Gastrocnemius medialis (tissue), 4 donors: ENCODE results near the gene PTGES2. TPM values are rescaled to one million over a fixed set of nuclear protein-coding genes. Genes with fewer than 3 reads are reported as not detected.
"Not testable (repeated sequence)": the region's sequence is repeated elsewhere in the genome, so short reads cannot be mapped to it uniquely, and the experiment has no call there.

Source experiments
- ATAC-seq, 2 donors: fragments of 150-250 bp; one replicate each; pipeline ENCODE4 v1.9.1; 2016
- DNase-seq, 2 donors: peaks; one replicate each; pipeline ENCODE4 v3.0.0-alpha.2; 2019
- H3K27ac ChIP-seq, 4 donors: fragments of 200-600 bp; sonication (generic); 1 replicate in 1 of 4; 2 replicates in 3 of 4; pipeline ENCODE4 v1.5.1; 2016 to 2018; ENCODE audit warnings: mild to moderate bottlenecking in 2 of 4, moderate library complexity in 1 of 4
- H3K27me3 ChIP-seq, 3 donors: fragments of 200-600 bp; sonication (generic) in 2 of 3; 1 replicate in 1 of 3; 2 replicates in 2 of 3; pipeline versions ENCODE4 v1.5.1 to v1.6.0; 2016 to 2019; ENCODE audit warnings: mild to moderate bottlenecking in 1 of 3, moderate library complexity in 1 of 3
- H3K36me3 ChIP-seq, 2 donors: fragments of 200-600 bp; sonication (generic) in 1 of 2; one replicate each; pipeline ENCODE4 v1.5.1; 2017 to 2018
- H3K4me1 ChIP-seq, 2 donors: fragments of 200-600 bp; sonication (generic) in 1 of 2; one replicate each; pipeline ENCODE4 v1.5.1; 2016 to 2017; ENCODE audit warnings: mild to moderate bottlenecking in 2 of 2
- H3K4me3 ChIP-seq, 4 donors: fragments of 200-600 bp; sonication (generic) in 3 of 4; 1 replicate in 1 of 4; 2 replicates in 3 of 4; pipeline ENCODE4 v1.5.1; 2016 to 2019; ENCODE audit warnings: mild to moderate bottlenecking in 2 of 4
- H3K9me3 ChIP-seq, 3 donors: fragments of 200-600 bp; sonication (generic) in 2 of 3; 1 replicate in 1 of 3; 2 replicates in 2 of 3; pipeline ENCODE4 v1.5.1; 2016 to 2019
- POLR2A ChIP-seq, 2 donors: fragments of 450-650 bp; IDR thresholded peaks; one replicate each; pipeline ENCODE4 v1.6.1; 2017; ENCODE audit warnings: antibody characterized with exemption in 2 of 2, mild to moderate bottlenecking in 2 of 2, moderate library complexity in 2 of 2
- in situ Hi-C, 4 donors: fragments of 200-750 bp; cut with MboI; loops; one replicate each; pipeline versions ENCODE4 v1.15.0 to v1.8.0; 2017; ENCODE audit warnings: low sequenced_read_pairs in 4 of 4
- intact Hi-C: fragments of 100-400 bp; cut with DNase I; formaldehyde crosslinking; loops from one replicate; pipeline ENCODE4 v1.15.1; 2023; ENCODE audit warnings: low total_unique reads
- total RNA-seq, 4 donors: library from RNA; depleted of rRNA; stranded (reverse); fragments of >200 nt; gene quantifications; one replicate each; pipeline versions ENCODE4 v1.1.0 to v1.2.3, GENCODE V29; 2016
- TF ChIP-seq, protein P1 (sequence below), 5 experiments: fragments of 450-650 bp in 3 of 5; fragments of 200-600 bp in 2 of 5; sonication (generic) in 2 of 5; IDR thresholded peaks in 4 of 5; conservative IDR thresholded peaks in 1 of 5; 1 replicate in 4 of 5; 2 replicates in 1 of 5; pipeline ENCODE4 v1.5.1; 2016 to 2019; ENCODE audit warnings: antibody characterized with exemption in 5 of 5, mild to moderate bottlenecking in 3 of 5, moderate library complexity in 3 of 5

PTGES2 gene
- total RNA-seq, 4 donors from 2014 or later = 95.2 to 266 (median 155) TPM

GRCh38 chr9:128129976-128130590 is 2.6 kb upstream of the PTGES2 start:
- ATAC-seq, H3K9me3 ChIP-seq, H3K4me3 ChIP-seq, H3K36me3 ChIP-seq, intact Hi-C loops, H3K27ac ChIP-seq, in situ Hi-C loops, H3K27me3 ChIP-seq: not testable (repeated sequence)
- H3K4me1 ChIP-seq = peaks cover 22 to 30% of the 10 kb centered on the region in 2 donors
- TF ChIP-seq, protein P1, sequence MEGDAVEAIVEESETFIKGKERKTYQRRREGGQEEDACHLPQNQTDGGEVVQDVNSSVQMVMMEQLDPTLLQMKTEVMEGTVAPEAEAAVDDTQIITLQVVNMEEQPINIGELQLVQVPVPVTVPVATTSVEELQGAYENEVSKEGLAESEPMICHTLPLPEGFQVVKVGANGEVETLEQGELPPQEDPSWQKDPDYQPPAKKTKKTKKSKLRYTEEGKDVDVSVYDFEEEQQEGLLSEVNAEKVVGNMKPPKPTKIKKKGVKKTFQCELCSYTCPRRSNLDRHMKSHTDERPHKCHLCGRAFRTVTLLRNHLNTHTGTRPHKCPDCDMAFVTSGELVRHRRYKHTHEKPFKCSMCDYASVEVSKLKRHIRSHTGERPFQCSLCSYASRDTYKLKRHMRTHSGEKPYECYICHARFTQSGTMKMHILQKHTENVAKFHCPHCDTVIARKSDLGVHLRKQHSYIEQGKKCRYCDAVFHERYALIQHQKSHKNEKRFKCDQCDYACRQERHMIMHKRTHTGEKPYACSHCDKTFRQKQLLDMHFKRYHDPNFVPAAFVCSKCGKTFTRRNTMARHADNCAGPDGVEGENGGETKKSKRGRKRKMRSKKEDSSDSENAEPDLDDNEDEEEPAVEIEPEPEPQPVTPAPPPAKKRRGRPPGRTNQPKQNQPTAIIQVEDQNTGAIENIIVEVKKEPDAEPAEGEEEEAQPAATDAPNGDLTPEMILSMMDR (IDR thresholded peaks at IDR 0.05 in 4 of 5, conservative IDR thresholded peaks at IDR 0.05 in 1 of 5) = peak in 3 of 5 experiments; percentile 19 to 59 (median 39)
- DNase-seq = peak in 1 of 2 donors; percentile 65

- peak overlapping the region; percentile 72 to 99 (median 98) for H3K4me3 ChIP-seq
- DNase-seq (no peak), ATAC-seq (no peak)
- TF ChIP-seq, protein P1 (IDR thresholded peaks at IDR 0.05 in 4 of 5, conservative IDR thresholded peaks at IDR 0.05 in 1 of 5) = no peak
- no peak for TF ChIP-seq POLR2A (IDR thresholded peaks at IDR 0.05)
- H3K36me3 ChIP-seq = peaks cover 0 to 11% of the 10 kb centered on the region in 2 donors
- in situ Hi-C loops = no loop called here
- peaks cover 23 to 30% of the 10 kb centered on the region in 2 donors for H3K4me1 ChIP-seq
- intact Hi-C loops = no loop called here
- H3K27ac ChIP-seq = peak overlapping the region; percentile 97 to 100 (median 98)
- no peaks in the 10 kb centered on the region for H3K9me3 ChIP-seq
- no peaks in the 10 kb centered on the region for H3K27me3 ChIP-seq
Measured at GRCh38 chr9:128128836-128129590, 1.5 kb upstream of the PTGES2 start.

- Histone ChIP-seq H3K4me1 (peaks cover 23 to 30% of the 10 kb centered on the region in 2 donors), H3K36me3 (peaks cover 0 to 19% of the 10 kb centered on the region in 2 donors), H3K9me3 (no peaks in the 10 kb centered on the region), H3K27ac (peak overlapping the region; percentile 97 to 100 (median 98)), H3K27me3 (no peaks in the 10 kb centered on the region), H3K4me3 (peak overlapping the region; percentile 72 to 99 (median 98))
- intact Hi-C loops (no loop called here), in situ Hi-C loops (no loop called here)
- ATAC-seq (peak; percentile 93 to 95), DNase-seq (peak; percentile 71 to 79)
- TF ChIP-seq POLR2A (IDR thresholded peaks at IDR 0.05) = peak; percentile 27 to 64
- TF ChIP-seq, protein P1 (IDR thresholded peaks at IDR 0.05 in 4 of 5, conservative IDR thresholded peaks at IDR 0.05 in 1 of 5) = no peak
Measured at GRCh38 chr9:128127990-128128835, 684 bp upstream of the PTGES2 start.

GRCh38 chr9:128125580-128126354 is 1.8 kb downstream of the PTGES2 start:
- Histone ChIP-seq H3K27ac (peak overlapping the region in 3 of 4 donors; percentile 97 to 100 (median 97)), H3K36me3 (peaks cover 0 to 34% of the 10 kb centered on the region in 2 donors), H3K4me3 (peak overlapping the region; percentile 72 to 99 (median 98)), H3K27me3 (no peaks in the 10 kb centered on the region), H3K9me3 (no peaks in the 10 kb centered on the region), H3K4me1 (peaks cover 23 to 30% of the 10 kb centered on the region in 2 donors)
- DNase-seq = peak in 1 of 2 donors; percentile 12
- intact Hi-C loops = no loop called here
- in situ Hi-C loops = no loop called here
- TF ChIP-seq, protein P1 (IDR thresholded peaks at IDR 0.05 in 4 of 5, conservative IDR thresholded peaks at IDR 0.05 in 1 of 5) = no peak
- TF ChIP-seq POLR2A (IDR thresholded peaks at IDR 0.05) = no peak
- ATAC-seq = no peak
